ENCODE measurements around the gene FRMPD3.

DNA sequence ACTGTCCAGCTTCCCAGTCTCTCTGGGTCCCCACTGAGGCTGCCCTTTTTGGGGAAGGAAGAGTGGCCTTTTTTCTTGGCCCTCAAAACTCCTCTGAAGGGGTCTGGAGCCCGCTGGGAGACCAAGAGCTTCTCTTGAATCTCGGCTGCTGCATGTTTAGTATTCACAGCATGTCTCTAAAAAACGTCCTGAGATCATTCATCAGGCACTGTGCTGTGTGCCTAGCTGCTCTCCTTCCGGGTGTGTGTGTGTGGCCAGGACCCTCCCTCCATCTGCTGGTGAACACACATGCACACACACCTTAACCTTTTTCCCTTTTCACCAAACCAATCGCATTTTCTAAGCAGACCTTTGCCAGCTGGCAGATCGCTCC is 841 bp upstream of the FRMPD3 start:
- TF ChIP-seq POLR2A (IDR thresholded peaks at IDR 0.05; ENCODE audit: low read depth, low read length) = no peak
- TF ChIP-seq TAF1 (IDR thresholded peaks at IDR 0.05; ENCODE audit: borderline replicate concordance, low read depth, low read length) = no peak
